SW480 (cell line): ENCODE data around the gene FBXW10B.
A peak's percentile ranks its signal among the peaks of the same experiment; 100 is the strongest.
"Not testable (repeated sequence)": the region's sequence is repeated elsewhere in the genome, so short reads cannot be mapped to it uniquely, and the experiment has no call there.

Experiments used
- DNase-seq: peaks from one replicate; pipeline ENCODE4 v3.0.0-alpha.2; 2016; ENCODE audit warnings: low spot score

The FBXW10B gene, protein sequence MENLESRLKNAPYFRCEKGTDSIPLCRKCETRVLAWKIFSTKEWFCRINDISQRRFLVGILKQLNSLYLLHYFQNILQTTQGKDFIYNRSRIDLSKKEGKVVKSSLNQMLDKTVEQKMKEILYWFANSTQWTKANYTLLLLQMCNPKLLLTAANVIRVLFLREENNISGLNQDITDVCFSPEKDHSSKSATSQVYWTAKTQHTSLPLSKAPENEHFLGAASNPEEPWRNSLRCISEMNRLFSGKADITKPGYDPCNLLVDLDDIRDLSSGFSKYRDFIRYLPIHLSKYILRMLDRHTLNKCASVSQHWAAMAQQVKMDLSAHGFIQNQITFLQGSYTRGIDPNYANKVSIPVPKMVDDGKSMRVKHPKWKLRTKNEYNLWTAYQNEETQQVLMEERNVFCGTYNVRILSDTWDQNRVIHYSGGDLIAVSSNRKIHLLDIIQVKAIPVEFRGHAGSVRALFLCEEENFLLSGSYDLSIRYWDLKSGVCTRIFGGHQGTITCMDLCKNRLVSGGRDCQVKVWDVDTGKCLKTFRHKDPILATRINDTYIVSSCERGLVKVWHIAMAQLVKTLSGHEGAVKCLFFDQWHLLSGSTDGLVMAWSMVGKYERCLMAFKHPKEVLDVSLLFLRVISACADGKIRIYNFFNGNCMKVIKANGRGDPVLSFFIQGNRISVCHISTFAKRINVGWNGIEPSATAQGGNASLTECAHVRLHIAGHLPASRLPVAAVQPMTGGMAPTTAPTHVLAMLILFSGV

DNA sequence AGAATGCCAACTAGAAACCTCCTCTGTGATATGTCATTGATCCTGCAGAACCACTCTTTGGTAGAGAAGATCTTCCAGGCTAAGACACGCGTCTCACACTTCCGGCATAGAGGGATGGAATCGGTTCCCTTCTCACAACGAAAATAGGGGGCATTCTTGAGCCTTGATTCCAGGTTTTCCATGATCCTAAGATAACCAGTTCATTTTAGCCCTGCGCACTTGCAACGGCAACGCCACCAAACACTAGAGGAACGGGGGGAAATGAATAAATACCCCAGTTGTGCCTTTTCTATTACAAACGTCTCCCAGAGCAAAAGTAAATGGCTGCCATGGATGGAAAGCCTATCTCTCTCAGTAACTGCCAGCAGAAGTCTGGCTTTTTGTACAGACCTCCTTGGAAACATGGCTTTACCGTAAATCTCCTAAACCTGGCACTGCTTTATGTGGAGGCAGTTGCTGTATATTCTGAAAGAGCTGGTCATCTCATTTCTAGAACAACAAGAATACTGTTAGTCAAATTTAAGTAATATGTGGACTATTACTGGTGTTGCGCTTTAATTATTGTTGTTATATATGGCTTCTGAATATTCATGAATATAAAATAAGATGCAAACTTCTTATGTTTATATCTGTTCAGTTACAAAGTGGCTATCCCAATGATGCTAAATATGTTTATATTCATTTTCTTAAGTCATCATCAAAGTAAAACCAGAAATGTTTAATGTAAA is at the start of gene FBXW10B:
Gene FBXW10B (minus strand): TSS at position 374 of the 728 bp plus-strand sequence. CDS start 192 bp downstream, at position 182.
- not testable (repeated sequence) for DNase-seq

DNA sequence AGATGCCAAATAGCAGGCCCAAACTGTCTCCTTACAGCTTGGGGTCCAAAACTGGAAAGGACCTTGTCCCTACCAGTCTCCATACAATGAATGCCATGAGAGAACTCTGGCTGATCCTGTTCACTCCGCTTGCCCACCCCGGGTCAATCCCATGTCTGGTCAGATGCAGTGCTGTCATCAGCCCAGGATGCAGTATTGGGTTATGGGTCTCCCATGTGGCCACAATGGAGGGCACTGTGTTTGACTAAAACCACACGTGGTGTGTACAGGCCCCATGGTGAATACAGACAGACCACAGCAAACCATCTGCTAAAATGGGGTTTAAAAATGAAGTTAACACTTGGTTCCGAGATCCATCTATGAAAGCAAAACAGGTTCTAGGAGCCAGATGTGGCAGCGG is 44.2 kb upstream of the FBXW10B start:
- DNase-seq, result no peak

DNA sequence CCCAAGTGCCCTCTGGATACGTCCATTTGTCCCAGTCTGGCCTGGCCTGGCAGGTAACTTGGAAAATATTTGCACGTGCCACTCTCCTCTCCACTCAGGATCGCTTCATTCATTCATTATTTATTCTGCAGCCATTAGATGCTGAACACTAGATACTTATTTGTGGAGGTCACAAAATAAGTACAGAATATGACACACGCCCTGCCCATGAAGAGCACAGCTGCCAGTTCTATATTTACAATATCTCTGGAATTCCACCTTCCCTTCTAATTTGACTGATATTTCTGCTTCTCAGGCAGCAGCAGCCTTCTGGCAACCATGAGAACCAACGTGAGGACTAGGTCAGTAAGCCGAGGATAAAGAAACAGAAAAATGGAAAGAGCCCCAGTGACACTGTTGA is 43.7 kb upstream of the FBXW10B start:
- no peak for DNase-seq

DNA sequence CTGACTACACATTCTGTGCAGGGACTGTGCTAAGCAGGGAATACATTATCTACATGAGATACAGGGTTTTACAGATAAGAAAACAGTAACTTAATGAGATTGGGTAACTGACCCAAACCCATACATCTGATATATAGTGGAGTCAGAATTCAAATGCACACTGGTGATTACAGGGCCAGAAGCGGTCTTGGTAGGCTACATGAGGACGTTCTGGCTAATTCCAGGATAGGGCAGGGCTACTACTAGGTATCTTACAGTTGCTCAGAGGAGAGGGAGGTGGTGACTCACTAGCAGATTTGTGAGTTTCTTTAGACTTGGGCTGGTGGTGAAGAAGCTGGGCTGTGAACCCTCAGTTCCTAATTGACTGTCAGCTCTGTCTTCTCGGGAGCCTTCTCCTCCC is 43.2 kb upstream of the FBXW10B start:
- no peak for DNase-seq

DNA sequence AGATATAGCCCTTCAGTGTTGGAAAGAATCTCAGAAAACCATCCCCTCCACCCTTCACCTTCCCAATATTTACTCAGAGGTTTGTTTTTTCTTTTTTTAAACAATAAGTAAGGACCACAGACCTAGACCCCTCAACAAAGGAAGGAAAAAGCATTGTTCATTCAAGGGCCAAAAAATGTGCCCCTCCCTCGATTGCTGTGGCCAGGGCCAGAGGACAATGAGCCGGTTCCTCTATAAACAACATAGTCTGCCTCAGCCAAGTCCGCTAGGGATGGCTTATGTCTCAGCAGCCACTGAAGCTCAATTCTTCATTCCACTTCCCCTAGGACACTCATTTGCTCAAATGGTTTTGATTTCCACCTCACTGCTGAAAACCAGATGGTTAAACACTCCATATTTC is 40.6 kb upstream of the FBXW10B start:
- no peak for DNase-seq

DNA sequence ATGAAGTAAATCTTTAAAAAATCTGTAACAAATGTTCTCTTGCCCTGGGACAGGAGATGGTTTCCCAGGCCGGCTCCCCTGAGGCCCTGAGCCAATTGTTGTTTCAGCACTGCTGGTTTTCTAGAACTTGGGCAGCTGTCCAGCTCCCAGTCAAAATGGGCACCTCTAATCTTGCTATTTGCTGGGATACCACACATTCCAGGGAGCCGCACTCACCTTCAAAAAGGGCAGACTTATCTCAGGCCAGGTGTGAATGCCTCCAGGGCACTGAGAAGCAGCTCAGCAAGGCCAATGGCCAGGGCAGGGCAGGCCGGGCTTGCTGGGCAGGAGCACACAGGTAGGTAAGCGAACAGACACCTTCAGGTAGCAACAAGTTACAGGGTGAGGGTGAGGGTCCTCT is 40.2 kb upstream of the FBXW10B start:
- peak; percentile 75 for DNase-seq

DNA sequence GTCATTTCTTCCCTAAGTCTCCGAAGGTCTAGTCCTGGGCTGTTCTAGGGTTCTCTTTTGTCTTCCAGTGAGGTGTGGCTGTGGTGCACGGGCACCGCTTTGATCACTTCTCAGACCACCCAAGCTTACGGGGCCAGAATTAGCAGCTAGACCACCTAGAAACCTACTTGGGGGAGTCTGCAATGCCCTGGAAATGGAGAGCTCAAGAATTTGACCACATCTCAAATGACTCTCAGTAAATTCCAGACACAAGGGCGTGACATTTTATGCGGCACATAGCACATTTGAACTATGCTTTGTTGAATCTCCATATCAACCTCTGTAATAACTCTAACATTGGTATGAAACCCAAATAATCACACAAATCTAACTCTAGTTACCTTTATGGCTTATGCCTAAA is 39.7 kb upstream of the FBXW10B start:
- DNase-seq, result peak; percentile 39

DNA sequence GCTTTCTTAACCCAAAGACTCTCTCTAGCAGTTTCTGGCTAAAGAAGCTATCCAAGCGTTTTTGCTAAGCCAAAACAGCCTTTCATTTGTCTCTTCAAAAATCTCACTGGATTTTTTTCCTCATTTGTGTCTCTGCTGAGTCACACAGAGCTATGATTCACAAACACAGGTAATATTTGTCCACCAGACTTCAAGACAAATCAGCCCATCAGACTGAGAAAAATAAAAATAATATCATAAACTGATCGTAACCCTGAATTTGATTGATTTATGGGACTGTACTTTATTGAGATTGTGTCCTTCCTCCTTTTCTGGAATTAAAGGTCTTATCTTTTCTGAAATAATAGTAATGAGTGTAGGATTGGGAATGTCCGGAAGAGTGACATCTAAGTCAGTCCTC is 38.8 kb upstream of the FBXW10B start:
- DNase-seq, result peak; percentile 39

DNA sequence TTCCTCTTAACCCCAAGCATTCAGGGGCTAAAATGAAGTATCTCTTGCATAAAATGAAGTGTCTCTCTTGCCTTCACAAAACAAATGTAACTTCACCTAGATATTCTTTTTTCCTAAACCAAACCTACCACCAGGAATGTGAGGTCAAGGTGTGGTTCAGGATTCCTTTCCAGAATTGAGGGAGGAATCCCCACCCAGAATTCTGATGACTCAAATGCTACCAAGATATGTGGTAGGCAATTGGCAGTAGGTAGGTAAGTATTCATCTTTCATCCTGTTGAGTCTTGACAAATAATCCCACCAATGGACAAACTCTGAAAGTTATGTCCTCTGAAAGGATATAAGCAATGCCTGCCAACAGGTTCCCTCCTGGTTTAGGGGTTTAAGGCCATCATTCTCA is 38.4 kb upstream of the FBXW10B start:
- DNase-seq, result peak; percentile 77

DNA sequence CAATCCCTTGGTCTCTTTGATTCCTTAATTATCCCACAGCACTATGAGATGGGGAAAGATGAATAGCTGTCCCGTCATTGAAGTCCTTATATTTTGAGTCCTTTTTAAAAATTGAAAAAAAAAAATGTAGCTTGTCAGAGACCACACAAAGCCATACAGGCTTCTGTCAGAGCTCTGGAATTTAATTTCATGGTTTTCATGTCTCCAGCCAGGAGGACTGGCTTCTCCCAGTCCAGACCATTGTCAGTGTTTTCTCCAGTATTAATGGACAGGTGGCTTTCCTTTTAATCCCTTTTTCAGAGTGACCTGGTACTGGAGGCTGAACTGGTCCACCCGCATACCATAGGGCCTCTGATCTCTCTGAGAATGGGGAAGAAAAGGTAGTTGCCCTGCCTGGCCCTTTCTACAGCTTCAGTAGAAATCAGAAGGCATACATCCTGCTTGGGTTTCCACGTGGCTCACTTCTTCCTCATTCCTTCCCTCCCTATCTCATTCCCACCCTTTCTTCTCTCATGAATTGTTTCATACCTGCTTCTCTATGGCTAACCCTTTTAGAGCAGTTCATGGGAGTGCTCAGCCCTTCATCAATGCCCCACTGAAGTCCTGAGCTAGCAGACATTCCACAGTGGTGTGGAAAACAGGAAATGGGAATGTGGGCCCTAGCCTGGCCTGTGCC is 35.5 kb upstream of the FBXW10B start:
- DNase-seq, result peak; percentile 56

DNA sequence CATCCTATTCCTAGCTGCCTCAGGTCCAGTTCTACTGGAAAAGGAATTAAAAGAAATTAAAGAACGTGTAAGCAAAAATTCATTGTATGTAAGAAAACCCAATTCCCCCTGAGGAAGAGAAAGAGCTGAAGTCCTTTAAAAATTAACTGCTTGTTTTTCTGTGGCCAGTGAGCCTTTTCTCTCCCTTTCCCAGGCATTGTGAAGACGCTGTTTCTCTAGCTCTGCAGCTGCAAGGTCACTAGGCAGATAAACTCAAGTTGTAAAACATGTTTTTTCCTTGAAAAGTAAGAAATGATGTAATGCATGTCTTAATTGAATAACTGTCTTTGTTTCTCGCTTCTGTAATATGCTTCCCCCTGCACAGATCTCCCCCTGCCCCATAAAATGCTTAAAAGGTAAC is 34.9 kb upstream of the FBXW10B start:
- DNase-seq, result not testable (repeated sequence)

DNA sequence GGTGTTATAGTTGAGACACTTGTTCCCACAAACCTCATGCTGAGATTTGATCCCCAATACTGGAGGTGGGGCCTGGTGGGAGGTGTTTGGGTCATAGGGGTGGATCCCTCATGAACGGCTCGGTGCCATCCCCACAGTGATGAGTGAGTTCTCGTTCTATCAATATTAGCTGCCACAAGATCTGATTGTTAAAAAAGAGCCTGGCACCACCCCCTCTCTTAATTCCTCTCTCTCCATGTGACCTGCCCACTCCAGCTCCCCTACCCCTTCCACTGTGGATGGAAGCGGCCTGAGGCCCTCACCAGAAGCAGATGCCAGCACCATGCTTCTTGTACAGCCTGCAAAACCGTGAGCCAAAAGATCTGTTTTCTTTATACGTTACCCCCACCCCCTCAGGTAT is 33.5 kb upstream of the FBXW10B start:
- DNase-seq, result no peak

DNA sequence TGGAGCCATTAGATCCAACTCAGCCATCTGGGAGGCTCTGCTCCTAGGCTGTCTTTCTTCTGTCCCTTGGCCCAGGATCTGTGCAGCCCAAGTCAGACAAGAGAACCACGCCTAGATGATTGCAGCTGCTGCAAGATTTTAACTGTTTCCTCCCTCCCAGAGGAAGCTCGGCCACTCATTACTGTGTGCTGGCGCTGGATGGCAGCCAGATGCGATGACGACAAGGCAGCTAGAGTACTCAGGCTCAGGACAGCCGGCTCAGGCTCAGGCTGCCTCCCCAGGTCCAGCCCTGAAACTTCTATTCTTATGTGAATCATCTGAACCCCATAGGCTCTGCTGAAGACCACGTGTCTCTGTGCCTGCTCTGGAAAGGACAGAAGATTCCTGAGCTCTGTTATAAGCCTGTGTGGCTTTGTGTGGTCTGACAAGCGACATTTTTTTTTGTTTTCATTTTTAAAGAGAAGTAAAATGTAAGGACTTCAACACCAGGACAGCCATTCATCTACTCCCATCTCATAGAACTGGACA is 32.1 kb upstream of the FBXW10B start:
- DNase-seq, result peak; percentile 99

DNA sequence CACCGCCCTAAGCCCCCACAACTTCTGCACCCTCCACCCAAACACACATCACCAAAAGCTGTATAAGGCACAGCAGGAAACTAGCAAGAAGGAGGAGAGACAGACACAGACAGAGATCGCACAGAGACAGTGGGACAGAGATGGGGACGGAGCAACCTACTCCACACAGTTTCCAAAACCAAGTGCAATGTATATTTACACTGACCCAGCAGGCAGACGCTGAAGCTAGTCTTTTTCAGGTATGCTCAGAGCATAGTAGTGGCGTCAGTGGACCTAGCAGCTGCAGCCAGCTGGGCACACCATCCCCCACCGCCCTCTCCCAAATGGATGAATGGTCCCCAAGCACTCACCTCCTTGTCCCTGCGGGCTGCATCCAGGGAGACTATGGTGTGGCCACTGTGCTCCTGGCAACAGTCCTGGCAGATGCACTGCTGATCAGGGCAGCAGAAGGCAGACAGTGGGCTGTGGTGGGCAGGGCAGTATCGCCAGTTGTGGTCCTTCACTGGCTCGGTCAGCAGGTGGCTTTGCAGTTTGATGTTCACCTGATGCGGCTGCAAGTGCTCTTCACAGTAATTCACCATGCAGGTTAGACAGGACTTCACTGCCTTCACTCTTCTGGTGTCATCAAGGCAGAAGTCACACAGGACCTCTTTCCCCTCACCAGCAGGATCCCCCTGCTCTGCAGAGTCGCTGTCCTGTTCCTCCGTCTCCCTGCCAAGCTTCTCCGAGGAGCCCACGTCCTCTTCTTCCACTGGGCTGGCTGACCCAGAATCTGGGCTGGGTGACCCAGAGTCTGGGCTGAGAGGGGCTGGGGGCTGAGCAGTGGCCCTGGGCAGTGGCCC is 31.5 kb upstream of the FBXW10B start:
- DNase-seq, result peak; percentile 70

DNA sequence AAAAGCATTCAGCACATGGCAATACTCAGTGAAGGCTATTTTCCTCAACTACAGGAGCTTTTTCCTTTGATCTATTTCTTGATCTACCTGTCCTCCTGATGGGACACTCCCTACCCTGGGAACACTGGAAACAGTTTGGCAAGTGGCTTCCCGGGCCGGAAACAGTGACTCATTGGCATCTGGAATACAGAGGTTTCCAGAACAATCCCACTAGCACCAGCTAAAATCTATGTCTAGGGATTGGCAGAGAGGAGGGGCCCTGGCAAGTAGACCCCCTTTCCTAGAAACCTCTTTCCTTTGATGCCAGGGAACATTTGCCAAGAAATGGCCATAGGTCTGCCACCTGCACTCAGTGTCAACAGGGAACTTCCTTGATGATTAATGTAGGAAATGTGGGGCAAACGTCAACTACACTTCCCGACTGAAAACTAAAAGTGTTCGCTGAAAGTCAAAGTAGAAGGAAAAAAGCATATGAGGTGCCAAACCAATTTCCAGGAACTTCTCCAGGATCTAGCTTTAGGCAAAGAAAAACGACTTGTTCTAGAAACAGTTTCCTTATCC is 30.4 kb upstream of the FBXW10B start:
- DNase-seq, result peak; percentile 95

DNA sequence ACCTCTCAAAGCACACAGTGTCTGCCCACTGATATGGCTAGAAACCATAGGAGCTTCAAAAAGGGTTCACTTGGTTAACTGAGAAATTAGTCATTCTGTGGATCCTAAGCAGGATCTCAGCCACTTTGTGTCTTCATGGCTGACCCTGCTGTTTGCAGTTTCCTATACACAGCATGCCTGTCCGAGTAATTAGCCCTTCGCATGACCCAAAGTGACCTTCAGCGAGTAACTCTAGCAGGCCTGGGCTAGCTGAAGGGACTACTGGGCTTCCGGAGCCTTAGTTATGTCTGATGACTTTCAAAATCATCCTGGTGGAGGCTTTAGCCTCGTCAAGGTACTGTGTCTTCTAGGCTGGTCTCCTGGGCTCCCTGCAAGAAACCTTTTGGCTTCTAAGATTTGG is 28.9 kb upstream of the FBXW10B start:
- DNase-seq, result peak; percentile 17

DNA sequence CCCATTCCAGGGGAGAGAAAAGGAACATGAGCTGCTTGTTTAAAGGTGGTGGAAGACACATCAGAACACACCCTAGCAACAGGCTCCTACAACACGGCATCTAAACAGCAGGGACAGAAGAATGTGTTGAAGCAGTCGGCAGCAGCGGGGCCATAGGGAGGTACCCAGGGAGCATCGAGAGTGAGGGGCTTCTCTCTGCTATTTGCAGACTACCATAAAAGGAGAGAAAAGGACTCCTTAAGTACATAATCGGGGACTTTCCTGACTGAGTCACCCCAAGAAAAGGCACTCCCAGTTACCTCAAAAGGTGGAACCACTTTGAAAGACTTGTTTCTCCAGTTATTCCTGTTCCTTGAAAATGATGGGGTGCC is 26.4 kb upstream of the FBXW10B start:
- DNase-seq, result not testable (repeated sequence)

DNA sequence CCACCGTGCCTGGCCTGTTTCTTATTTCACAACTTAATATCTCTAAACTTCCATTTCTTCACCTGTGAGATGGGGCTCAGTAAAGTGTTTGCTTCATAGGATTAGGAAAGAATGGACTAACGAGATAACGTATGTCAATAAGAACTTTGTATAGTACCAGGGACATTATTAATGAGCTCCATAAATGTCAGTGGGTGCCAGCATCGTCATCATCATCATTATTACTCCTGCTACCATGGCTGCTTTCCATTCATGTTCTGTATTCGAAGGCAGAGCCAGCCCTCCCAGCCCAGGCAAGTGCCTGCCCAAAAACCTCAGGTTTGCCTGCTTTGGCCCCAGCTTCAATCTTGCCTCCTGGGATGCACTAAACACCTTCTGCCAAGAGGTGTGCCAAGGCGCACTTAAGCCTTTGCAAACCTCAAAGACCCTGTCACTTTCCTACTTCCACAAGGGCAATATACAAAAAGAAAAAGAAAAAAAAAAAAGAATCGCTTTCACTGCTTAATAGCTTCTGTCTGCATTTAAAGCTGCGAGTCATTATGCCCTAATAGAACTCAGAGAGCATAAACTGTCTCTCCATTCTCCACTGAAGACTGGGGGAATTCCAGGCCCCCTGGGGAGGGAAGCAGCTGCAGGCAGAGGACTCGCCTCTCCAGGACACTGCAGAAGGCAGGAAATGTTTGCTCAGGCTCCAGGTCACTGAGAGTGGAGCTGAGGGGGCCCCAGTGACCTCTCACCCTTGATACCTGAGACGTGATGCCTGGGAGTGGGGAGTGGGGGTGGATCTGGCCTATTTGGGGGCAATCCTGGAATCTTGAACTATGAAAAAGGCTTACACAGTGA is 25.8 kb upstream of the FBXW10B start:
- not testable (repeated sequence) for DNase-seq

DNA sequence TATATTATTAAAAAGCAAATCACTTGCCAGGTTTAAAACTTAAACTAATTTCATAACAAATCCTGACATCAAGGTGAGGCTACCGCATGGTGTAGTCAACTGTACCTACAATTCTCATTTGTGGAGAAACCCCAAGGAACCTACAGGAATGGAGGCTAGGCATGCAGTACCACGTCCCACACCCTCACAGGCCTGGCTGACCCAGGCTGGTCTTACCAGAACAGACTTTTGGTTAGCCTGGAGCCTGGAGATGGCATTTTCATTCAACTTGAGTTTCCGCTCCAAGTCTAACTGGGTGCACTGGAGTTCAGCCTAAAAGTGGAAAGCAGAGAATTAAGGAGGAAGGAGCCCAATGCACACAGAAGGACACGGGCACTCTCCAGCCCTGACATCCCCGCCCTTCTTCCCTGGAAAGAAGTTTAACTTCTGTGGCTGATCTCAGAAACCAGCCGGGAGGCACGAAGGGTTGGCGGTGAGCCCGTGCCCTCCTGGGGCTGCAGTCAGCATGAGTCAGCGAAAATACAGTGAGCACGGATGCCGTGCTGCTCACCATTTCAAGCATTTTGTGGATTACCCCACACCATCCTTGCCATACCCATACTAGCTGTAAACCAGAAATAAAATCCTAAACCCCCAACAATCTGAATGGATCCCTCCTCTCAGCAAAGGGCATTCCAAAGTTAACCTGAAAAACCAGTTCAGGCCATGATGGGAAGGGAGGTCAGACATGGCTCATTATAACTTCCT is 23.2 kb upstream of the FBXW10B start:
- not testable (repeated sequence) for DNase-seq
